ENCODE results near the gene ATPAF2. TPM values are rescaled to one million over a fixed set of nuclear protein-coding genes. Genes with fewer than 3 reads are reported as not detected.

ATPAF2 gene
- total and polyA plus RNA-seq, 2 experiments from 2014 or later = 17.9 to 33.9 TPM

GRCh38 chr17:18043491-18043890 lies 4.5 kb upstream of the ATPAF2 start:
- no peaks in the 10 kb centered on the region for H3K9me3 ChIP-seq (ENCODE audit: low read depth)

GRCh38 chr17:18042983-18043382 lies 4.0 kb upstream of the ATPAF2 start:
- H3K4me1 ChIP-seq (ENCODE audit: insufficient read depth) = peaks cover 9% of the 10 kb centered on the region
- DNase-seq (ENCODE audit: low spot score) = no peak
- H3K4me2 ChIP-seq = no peak overlapping the region
- H3K9me3 ChIP-seq (ENCODE audit: low read depth) = no peaks in the 10 kb centered on the region
- H3K27me3 ChIP-seq = no peaks in the 10 kb centered on the region
- no peaks in the 10 kb centered on the region for H3K9me2 ChIP-seq (replicated peaks; ENCODE audit: insufficient read depth)
- 84% methylated on average over 8 of the region's 8 CpGs for WGBS (ENCODE audit: low lambda C conversion rate, missing lambda C conversion rate)
- TF ChIP-seq EZH2 (IDR thresholded peaks at IDR 0.05; ENCODE audit: borderline replicate concordance) (no peak), CTCF (IDR thresholded peaks at IDR 0.05; ENCODE audit: poor library complexity) (no peak), EZH2phosphoT487 (IDR thresholded peaks at IDR 0.05; ENCODE audit: low read depth, severe bottlenecking, unreplicated experiment) (no peak)
- H4K20me1 ChIP-seq (ENCODE audit: insufficient read depth, poor library complexity, severe bottlenecking) = no peaks in the 10 kb centered on the region
- no peak overlapping the region for H3K4me3 ChIP-seq
- H3K27ac ChIP-seq = no peak overlapping the region
- H3K36me3 ChIP-seq (replicated peaks; ENCODE audit: insufficient read depth, low read depth) = no peaks in the 10 kb centered on the region
- H3K79me2 ChIP-seq = peaks cover 45% of the 10 kb centered on the region
- H2AFZ ChIP-seq = no peak overlapping the region

More at GRCh38 chr17:18043491-18043890, 4.5 kb upstream of the ATPAF2 start:
- WGBS (ENCODE audit: low lambda C conversion rate, missing lambda C conversion rate) = 89% methylated on average over 1 of the region's 1 CpG
- H3K9me2 ChIP-seq (replicated peaks; ENCODE audit: insufficient read depth) = no peaks in the 10 kb centered on the region
- no peaks in the 10 kb centered on the region for H3K27me3 ChIP-seq
- H3K4me1 ChIP-seq (ENCODE audit: insufficient read depth) = peaks cover 9% of the 10 kb centered on the region
- no peaks in the 10 kb centered on the region for H4K20me1 ChIP-seq (ENCODE audit: insufficient read depth, poor library complexity, severe bottlenecking)
- TF ChIP-seq CTCF (IDR thresholded peaks at IDR 0.05; ENCODE audit: poor library complexity) = peak; percentile 29
- TF ChIP-seq EZH2 (IDR thresholded peaks at IDR 0.05; ENCODE audit: borderline replicate concordance) = no peak
- DNase-seq (ENCODE audit: low spot score) = peak; percentile 26
- no peak overlapping the region for H3K4me2 ChIP-seq
- no peak overlapping the region for H2AFZ ChIP-seq
- no peaks in the 10 kb centered on the region for H3K36me3 ChIP-seq (replicated peaks; ENCODE audit: insufficient read depth, low read depth)
- no peak overlapping the region for H3K27ac ChIP-seq
- H3K79me2 ChIP-seq = peaks cover 40% of the 10 kb centered on the region
- H3K4me3 ChIP-seq = no peak overlapping the region

- Histone ChIP-seq H3K27me3 (no peaks in the 10 kb centered on the region), H4K20me1 (ENCODE audit: insufficient read depth, poor library complexity, severe bottlenecking) (no peaks in the 10 kb centered on the region), H3K9me2 (replicated peaks; ENCODE audit: insufficient read depth) (no peaks in the 10 kb centered on the region), H3K4me2 (peak overlapping the region; percentile 98), H3K9me3 (ENCODE audit: low read depth) (no peaks in the 10 kb centered on the region), H3K79me2 (peaks cover 57% of the 10 kb centered on the region), H3K27ac (no peak overlapping the region), H3K4me1 (ENCODE audit: insufficient read depth) (peaks cover 9% of the 10 kb centered on the region), H2AFZ (no peak overlapping the region), H3K36me3 (replicated peaks; ENCODE audit: insufficient read depth, low read depth) (no peaks in the 10 kb centered on the region), H3K4me3 (no peak overlapping the region)
- 83% methylated on average over 1 of the region's 1 CpG for WGBS (ENCODE audit: low lambda C conversion rate, missing lambda C conversion rate)
- TF ChIP-seq EZH2 (IDR thresholded peaks at IDR 0.05; ENCODE audit: borderline replicate concordance) (no peak), EZH2phosphoT487 (IDR thresholded peaks at IDR 0.05; ENCODE audit: low read depth, severe bottlenecking, unreplicated experiment) (no peak), CTCF (IDR thresholded peaks at IDR 0.05; ENCODE audit: poor library complexity) (no peak)
- no peak for DNase-seq (ENCODE audit: low spot score)
Measured at GRCh38 chr17:18041776-18042175, 2.8 kb upstream of the ATPAF2 start.
